ENCODE results near the gene GRAMD1C. TPM values are rescaled to one million over a fixed set of nuclear protein-coding genes. Genes with fewer than 3 reads are reported as not detected.

GRAMD1C gene
- total and polyA plus RNA-seq, 2 donors (not counting 1 experiment from before 2014, with no cell fraction given): 0.82 to 7.8 TPM

DNA sequence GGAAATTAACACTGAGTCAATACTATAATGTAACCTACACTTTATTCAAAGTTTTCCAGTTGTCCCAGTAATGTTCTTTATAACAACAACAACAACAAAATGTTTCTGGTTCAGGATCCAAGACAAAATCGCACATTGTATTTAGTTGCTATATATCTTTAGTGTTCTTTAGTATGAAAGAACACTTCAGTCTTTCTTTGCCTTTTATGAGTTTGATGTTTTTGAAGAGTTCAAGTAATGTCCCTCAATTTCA lies 7.6 kb upstream of the GRAMD1C start:
- Histone ChIP-seq H4K20me1 (ENCODE audit: control insufficient read depth, extremely low read depth, insufficient read depth, low read length) (no peaks in the 10 kb centered on the region), H3K9ac (ENCODE audit: insufficient read depth, low read length) (no peak overlapping the region), H3K27me3 (ENCODE audit: control insufficient read depth, insufficient read depth, low read length) (no peaks in the 10 kb centered on the region), H3K79me2 (ENCODE audit: control insufficient read depth, insufficient read depth, low read length) (no peaks in the 10 kb centered on the region), H3K4me2 (ENCODE audit: extremely low read depth, insufficient read depth, low read length) (no peak overlapping the region), H3K9me3 (ENCODE audit: control insufficient read depth, insufficient read depth, low read depth, low read length) (no peaks in the 10 kb centered on the region), H3K4me3 (replicated peaks in 1 of 4; ENCODE audit: control extremely low read depth in 1 of 4, insufficient read depth in 1 of 4, low read depth in 3 of 4, low read length in 4 of 4) (no peak overlapping the region), H2AFZ (ENCODE audit: low read length) (no peak overlapping the region), H3K4me1 (ENCODE audit: control insufficient read depth, extremely low read depth, insufficient read depth, low read length) (peaks cover 2% of the 10 kb centered on the region), H3K27ac (ENCODE audit: insufficient read depth, low read length) (no peak overlapping the region), H3K36me3 (ENCODE audit: control insufficient read depth, insufficient read depth, low read length) (no peaks in the 10 kb centered on the region)
- TF ChIP-seq CTCF (conservative IDR thresholded peaks at IDR 0.05 in 1 of 2, IDR thresholded peaks at IDR 0.05 in 1 of 2; ENCODE audit: low read depth in 1 of 2, low read length in 2 of 2) (no peak), EZH2 (IDR thresholded peaks at IDR 0.05; ENCODE audit: low read length, missing control alignments) (no peak)
- no peak for DNase-seq (ENCODE audit: low read depth in 2 of 2)

GRCh38 chr3:113832477-113833164 lies 6.0 kb upstream of the GRAMD1C start:
- no peaks in the 10 kb centered on the region for H3K9me3 ChIP-seq (ENCODE audit: control insufficient read depth, insufficient read depth, low read depth, low read length)
- H2AFZ ChIP-seq (ENCODE audit: low read length): no peak overlapping the region
- no peak overlapping the region for H3K4me3 ChIP-seq (replicated peaks in 1 of 4; ENCODE audit: control extremely low read depth in 1 of 4, insufficient read depth in 1 of 4, low read depth in 3 of 4, low read length in 4 of 4)
- no peaks in the 10 kb centered on the region for H3K27me3 ChIP-seq (ENCODE audit: control insufficient read depth, insufficient read depth, low read length)
- no peak for TF ChIP-seq CTCF (conservative IDR thresholded peaks at IDR 0.05 in 1 of 2, IDR thresholded peaks at IDR 0.05 in 1 of 2; ENCODE audit: low read depth in 1 of 2, low read length in 2 of 2)
- TF ChIP-seq EZH2 (IDR thresholded peaks at IDR 0.05; ENCODE audit: low read length, missing control alignments): no peak
- peaks cover 2% of the 10 kb centered on the region for H3K4me1 ChIP-seq (ENCODE audit: control insufficient read depth, extremely low read depth, insufficient read depth, low read length)
- peak in 1 of 2 donors; percentile 41 for DNase-seq (ENCODE audit: low read depth in 2 of 2)
- H4K20me1 ChIP-seq (ENCODE audit: control insufficient read depth, extremely low read depth, insufficient read depth, low read length): no peaks in the 10 kb centered on the region
- H3K27ac ChIP-seq (ENCODE audit: insufficient read depth, low read length): no peak overlapping the region
- no peak overlapping the region for H3K4me2 ChIP-seq (ENCODE audit: extremely low read depth, insufficient read depth, low read length)
- no peaks in the 10 kb centered on the region for H3K79me2 ChIP-seq (ENCODE audit: control insufficient read depth, insufficient read depth, low read length)
- H3K9ac ChIP-seq (ENCODE audit: insufficient read depth, low read length): no peak overlapping the region
- H3K36me3 ChIP-seq (ENCODE audit: control insufficient read depth, insufficient read depth, low read length): no peaks in the 10 kb centered on the region

GRCh38 chr3:113834983-113835382 lies 3.6 kb upstream of the GRAMD1C start:
- peak in 1 of 2 donors; percentile 40 for DNase-seq (ENCODE audit: low read depth in 2 of 2)
- Histone ChIP-seq H3K27me3 (ENCODE audit: control insufficient read depth, insufficient read depth, low read length) (no peaks in the 10 kb centered on the region), H3K79me2 (ENCODE audit: control insufficient read depth, insufficient read depth, low read length) (no peaks in the 10 kb centered on the region), H3K4me2 (ENCODE audit: extremely low read depth, insufficient read depth, low read length) (no peak overlapping the region), H3K27ac (ENCODE audit: insufficient read depth, low read length) (no peak overlapping the region), H3K4me3 (replicated peaks in 1 of 4; ENCODE audit: control extremely low read depth in 1 of 4, insufficient read depth in 1 of 4, low read depth in 3 of 4, low read length in 4 of 4) (no peak overlapping the region), H3K9me3 (ENCODE audit: control insufficient read depth, insufficient read depth, low read depth, low read length) (no peaks in the 10 kb centered on the region), H3K36me3 (ENCODE audit: control insufficient read depth, insufficient read depth, low read length) (no peaks in the 10 kb centered on the region), H3K4me1 (ENCODE audit: control insufficient read depth, extremely low read depth, insufficient read depth, low read length) (peaks cover 2% of the 10 kb centered on the region), H4K20me1 (ENCODE audit: control insufficient read depth, extremely low read depth, insufficient read depth, low read length) (no peaks in the 10 kb centered on the region), H3K9ac (ENCODE audit: insufficient read depth, low read length) (no peak overlapping the region), H2AFZ (ENCODE audit: low read length) (no peak overlapping the region)
- TF ChIP-seq CTCF (conservative IDR thresholded peaks at IDR 0.05 in 1 of 2, IDR thresholded peaks at IDR 0.05 in 1 of 2; ENCODE audit: low read depth in 1 of 2, low read length in 2 of 2): no peak
- TF ChIP-seq EZH2 (IDR thresholded peaks at IDR 0.05; ENCODE audit: low read length, missing control alignments): no peak
